Loucy (cell line): Measurements from ENCODE around the gene ACCSL.
A peak's percentile ranks its signal among the peaks of the same experiment; 100 is the strongest.

ENCODE experiments used
- H2AFZ ChIP-seq: fragments of 200-600 bp; sonication (generic); 2 replicates; pipeline ENCODE4 v1.6.0; 2016; ENCODE audit warnings: antibody characterized with exemption, mild to moderate bottlenecking, low read length, moderate library complexity
- H3F3A ChIP-seq: fragments of 200-600 bp; 2 replicates; pipeline ENCODE4 v1.6.0; 2016; ENCODE audit warnings: antibody characterized with exemption, low read depth, mild to moderate bottlenecking
- H3K27me3 ChIP-seq: fragments of 200-600 bp; sonication (generic); 2 replicates; pipeline ENCODE4 v1.6.1; 2014; ENCODE audit warnings: low read length, mild to moderate bottlenecking; ENCODE audit not compliant: insufficient read depth, poor library complexity, severe bottlenecking
- H3K36me3 ChIP-seq: fragments of 200-600 bp; sonication (generic); 2 replicates; pipeline ENCODE4 v1.6.1; 2016; ENCODE audit warnings: low read length; ENCODE audit not compliant: insufficient read depth
- H3K4me1 ChIP-seq: fragments of 200-600 bp; sonication (generic); 2 replicates; pipeline ENCODE4 v1.5.1; 2014; ENCODE audit warnings: low read length, mild to moderate bottlenecking; ENCODE audit not compliant: insufficient read depth, poor library complexity, severe bottlenecking
- H3K4me2 ChIP-seq: fragments of 200-600 bp; sonication (generic); 2 replicates; pipeline ENCODE4 v1.6.0; 2014; ENCODE audit warnings: antibody characterized with exemption, low read length, low read depth, mild to moderate bottlenecking; ENCODE audit not compliant: poor library complexity, severe bottlenecking
- H3K4me3 ChIP-seq: fragments of 200-600 bp; sonication (generic); 2 replicates; pipeline ENCODE4 v1.5.1; 2014; ENCODE audit warnings: low read length, mild to moderate bottlenecking, mixed read lengths; ENCODE audit not compliant: poor library complexity, severe bottlenecking
- H3K79me2 ChIP-seq: fragments of 200-600 bp; sonication (generic); 2 replicates; pipeline ENCODE4 v1.6.1; 2014; ENCODE audit warnings: low read length; ENCODE audit not compliant: insufficient read depth
- H3K9ac ChIP-seq: fragments of 200-600 bp; sonication (generic); 2 replicates; pipeline ENCODE4 v1.6.0; 2014; ENCODE audit warnings: mild to moderate bottlenecking, low read depth, low read length, moderate library complexity; ENCODE audit not compliant: poor library complexity, severe bottlenecking
- H3K9me2 ChIP-seq: fragments of 200-600 bp; sonication (generic); replicated peaks from 2 replicates; pipeline ENCODE4 v1.6.1; 2016; ENCODE audit warnings: low read depth, low read length, mixed read lengths
- H3K9me3 ChIP-seq: fragments of 200-600 bp; sonication (generic); 2 replicates; pipeline ENCODE4 v1.6.1; 2014; ENCODE audit warnings: mild to moderate bottlenecking, antibody characterized with exemption, low read length, low read depth; ENCODE audit not compliant: insufficient read depth
- H4K20me1 ChIP-seq: fragments of 200-600 bp; sonication (generic); 2 replicates; pipeline ENCODE4 v1.6.0; 2014; ENCODE audit warnings: antibody characterized with exemption, low read length, mild to moderate bottlenecking; ENCODE audit not compliant: insufficient read depth, poor library complexity, severe bottlenecking
- CTCF ChIP-seq: fragments of 200-600 bp; sonication (generic); conservative IDR thresholded peaks from 2 replicates; pipeline ENCODE4 v1.5.1; 2014; ENCODE audit warnings: mild to moderate bottlenecking, antibody characterized with exemption, low read length
- EZH2phosphoT487 ChIP-seq: fragments of 200-600 bp; IDR thresholded peaks from 2 replicates; pipeline ENCODE4 v1.6.1; 2018; ENCODE audit warnings: antibody characterized with exemption, mild to moderate bottlenecking, moderate library complexity, borderline replicate concordance

Gene ACCSL

DNA sequence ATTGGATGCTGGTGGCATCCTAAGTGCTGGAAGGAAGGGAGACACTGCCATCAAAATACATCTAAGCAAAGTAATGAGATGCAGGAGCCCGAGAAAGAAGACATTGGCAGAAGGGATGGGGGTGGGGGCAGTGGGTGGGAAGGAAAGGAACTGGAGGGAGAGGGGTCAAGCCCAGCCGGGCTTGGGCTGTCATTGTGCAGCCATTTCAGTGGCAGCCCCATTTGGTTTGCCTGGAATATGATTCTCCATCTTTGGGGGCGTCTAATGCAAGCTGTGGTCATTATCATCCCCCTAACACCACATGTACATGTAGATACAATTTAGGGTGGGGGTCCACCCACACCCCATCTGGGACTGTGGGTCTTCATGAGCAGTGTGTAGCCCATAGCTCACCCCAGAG lies 13.9 kb upstream of the ACCSL start:
- H2AFZ ChIP-seq, result no peak overlapping the region
- H4K20me1 ChIP-seq, result no peaks in the 10 kb centered on the region
- no peak overlapping the region for H3K4me2 ChIP-seq
- H3K9me3 ChIP-seq, result no peaks in the 10 kb centered on the region
- H3K9ac ChIP-seq, result no peak overlapping the region
- no peak overlapping the region for H3K4me3 ChIP-seq
- H3K4me1 ChIP-seq, result no peaks in the 10 kb centered on the region
- H3K79me2 ChIP-seq, result no peaks in the 10 kb centered on the region
- H3K9me2 ChIP-seq, result no peaks in the 10 kb centered on the region
- TF ChIP-seq EZH2phosphoT487 (no peak), CTCF (no peak)
- no peaks in the 10 kb centered on the region for H3K27me3 ChIP-seq
- H3F3A ChIP-seq, result no peaks in the 10 kb centered on the region
- no peaks in the 10 kb centered on the region for H3K36me3 ChIP-seq

DNA sequence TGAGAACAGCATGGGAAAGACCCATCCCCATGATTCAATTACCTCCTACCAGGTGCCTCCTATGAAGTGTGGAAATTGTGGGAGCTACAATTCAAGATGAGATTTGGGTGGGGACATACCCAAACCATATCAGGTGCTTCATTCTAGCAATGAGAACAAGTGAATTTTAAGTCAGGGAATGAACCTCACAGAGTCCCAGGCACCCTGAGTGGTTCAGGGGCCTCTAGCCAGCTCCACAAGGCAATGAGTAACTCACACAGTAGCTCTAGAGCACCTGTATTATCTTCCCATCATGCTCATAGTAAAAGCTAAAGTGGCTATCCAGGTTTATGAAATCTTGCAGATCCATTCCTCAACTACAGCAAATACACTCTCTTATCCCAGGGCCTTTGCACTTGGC lies 13.1 kb upstream of the ACCSL start:
- H4K20me1 ChIP-seq, result no peaks in the 10 kb centered on the region
- H3K79me2 ChIP-seq, result no peaks in the 10 kb centered on the region
- TF ChIP-seq EZH2phosphoT487, result no peak
- no peak for TF ChIP-seq CTCF
- H3K9me3 ChIP-seq, result no peaks in the 10 kb centered on the region
- H3K4me1 ChIP-seq, result no peaks in the 10 kb centered on the region
- no peak overlapping the region for H3K4me3 ChIP-seq
- H3F3A ChIP-seq, result no peaks in the 10 kb centered on the region
- H3K9ac ChIP-seq, result no peak overlapping the region
- H3K9me2 ChIP-seq, result no peaks in the 10 kb centered on the region
- no peak overlapping the region for H2AFZ ChIP-seq
- H3K4me2 ChIP-seq, result no peak overlapping the region
- no peaks in the 10 kb centered on the region for H3K36me3 ChIP-seq
- no peaks in the 10 kb centered on the region for H3K27me3 ChIP-seq

GRCh38 chr11:44036811-44037657 lies 10.7 kb upstream of the ACCSL start:
- no peak overlapping the region for H3K9ac ChIP-seq
- no peak overlapping the region for H3K4me3 ChIP-seq
- H3K79me2 ChIP-seq, result no peaks in the 10 kb centered on the region
- H2AFZ ChIP-seq, result no peak overlapping the region
- no peak overlapping the region for H3K4me2 ChIP-seq
- no peaks in the 10 kb centered on the region for H3K9me2 ChIP-seq
- no peaks in the 10 kb centered on the region for H4K20me1 ChIP-seq
- H3K36me3 ChIP-seq, result no peaks in the 10 kb centered on the region
- peaks cover 7% of the 10 kb centered on the region; the same call in 1 of the 2 replicates for H3K9me3 ChIP-seq
- no peaks in the 10 kb centered on the region for H3F3A ChIP-seq
- TF ChIP-seq EZH2phosphoT487, result no peak
- TF ChIP-seq CTCF, result peak; percentile 81
- no peaks in the 10 kb centered on the region for H3K4me1 ChIP-seq
- H3K27me3 ChIP-seq, result no peaks in the 10 kb centered on the region
